GM12874 (cell line): Measurements from ENCODE around the gene TFB1M.

Experiments
- CTCF ChIP-seq: IDR thresholded peaks from 2 replicates; pipeline ENCODE4 v1.5.1; 2011; ENCODE audit warnings: low read depth, mild to moderate bottlenecking, control low read depth, low read length, moderate library complexity; ENCODE audit not compliant: insufficient read depth

TFB1M gene

GRCh38 chr6:155263373-155264063, 50.8 kb downstream of the TFB1M start, which contains the start of gene CLDN20:
TSS of gene CLDN20 (plus strand) at chr6:155264013. CDS start at chr6:155275720, 11,707 bp downstream.
- no peak for TF ChIP-seq CTCF

GRCh38 chr6:155262655-155263054, 51.6 kb downstream of the TFB1M start:
- TF ChIP-seq CTCF, result no peak

GRCh38 chr6:155261111-155261900, 53.0 kb downstream of the TFB1M start:
- TF ChIP-seq CTCF, result no peak

GRCh38 chr6:155260686-155261085, 53.6 kb downstream of the TFB1M start:
- TF ChIP-seq CTCF, result no peak

GRCh38 chr6:155259897-155260296, 54.4 kb downstream of the TFB1M start:
- TF ChIP-seq CTCF, result no peak

- no peak for TF ChIP-seq CTCF
These were observed 55.1 kb downstream of the TFB1M start for GRCh38 chr6:155259204-155259603.

GRCh38 chr6:155257796-155258195, 56.5 kb downstream of the TFB1M start:
- TF ChIP-seq CTCF, result no peak
